ENCODE measurements around the gene SLC24A4.

SLC24A4 gene

DNA sequence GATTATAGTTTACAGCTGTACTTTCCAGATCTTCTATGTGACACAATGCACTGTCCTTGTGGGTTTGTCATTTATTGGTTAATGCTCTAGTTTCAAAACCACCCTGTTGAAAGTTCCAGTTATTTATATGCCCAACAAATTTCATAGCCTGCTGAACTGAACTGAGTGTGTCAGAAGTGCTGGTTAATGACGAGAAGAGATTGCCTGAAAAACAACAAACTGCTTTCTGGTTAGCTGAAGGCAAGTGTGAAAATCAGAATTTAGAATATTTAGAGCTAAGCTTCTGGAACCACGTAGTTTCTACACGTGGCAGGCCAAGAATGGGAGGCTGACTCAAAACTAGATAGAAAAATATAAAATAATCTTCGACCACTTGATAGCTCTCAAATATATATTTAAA is 171.5 kb downstream of the SLC24A4 start:
- Histone ChIP-seq H2BK5ac (ENCODE audit: low read length) (no peak overlapping the region), H3K4ac (ENCODE audit: low read length) (no peak overlapping the region), H3K36me3 (replicated peaks in 1 of 2; ENCODE audit: control insufficient read depth in 2 of 2, insufficient read depth in 2 of 2, low read length in 2 of 2) (no peaks in the 10 kb centered on the region), H3K9me3 (replicated peaks in 1 of 2; ENCODE audit: control insufficient read depth in 2 of 2, insufficient read depth in 1 of 2, low read depth in 1 of 2, low read length in 2 of 2) (no peaks in the 10 kb centered on the region), H2BK120ac (ENCODE audit: low read depth, low read length) (no peak overlapping the region), H2BK12ac (ENCODE audit: low read length) (no peak overlapping the region), H2BK15ac (ENCODE audit: low read length) (no peak overlapping the region), H3K23ac (ENCODE audit: low read depth, low read length, poor library complexity) (no peak overlapping the region), H3K14ac (ENCODE audit: low read length) (no peak overlapping the region), H3K4me2 (ENCODE audit: insufficient read depth, low read length, poor library complexity, severe bottlenecking) (no peak overlapping the region), H4K91ac (ENCODE audit: low read depth, low read length, poor library complexity) (no peak overlapping the region), H3K18ac (ENCODE audit: low read length) (no peak overlapping the region), H3K9ac (ENCODE audit: low read depth, low read length, poor library complexity) (no peak overlapping the region), H3K4me1 (ENCODE audit: control insufficient read depth in 2 of 2, insufficient read depth in 1 of 2, low read depth in 1 of 2, low read length in 2 of 2) (peaks cover 4 to 6% of the 10 kb centered on the region in 2 donors), H3K27ac (replicated peaks; ENCODE audit: low read length) (no peak overlapping the region), H3K79me1 (ENCODE audit: low read depth, low read length) (no peaks in the 10 kb centered on the region), H3K27me3 (ENCODE audit: control insufficient read depth in 3 of 3, insufficient read depth in 3 of 3, low read depth in 1 of 3, low read length in 3 of 3) (peaks cover 0 to 9% (median 0%) of the 10 kb centered on the region in 3 experiments), H3K4me3 (ENCODE audit: low read length in 2 of 2) (no peak overlapping the region), H4K8ac (ENCODE audit: low read depth, low read length) (no peak overlapping the region), H2AK5ac (ENCODE audit: low read depth, low read length) (no peak overlapping the region), H2AFZ (ENCODE audit: low read length) (no peak overlapping the region)
- no peak for DNase-seq (ENCODE audit: low spot score)
- no CpG with 5 or more reads among the region's 4 CpGs for WGBS, 2 donors (ENCODE audit: extremely low coverage in 2 of 2, insufficient read length in 2 of 2, insufficient replicate concordance in 1 of 2)

DNA sequence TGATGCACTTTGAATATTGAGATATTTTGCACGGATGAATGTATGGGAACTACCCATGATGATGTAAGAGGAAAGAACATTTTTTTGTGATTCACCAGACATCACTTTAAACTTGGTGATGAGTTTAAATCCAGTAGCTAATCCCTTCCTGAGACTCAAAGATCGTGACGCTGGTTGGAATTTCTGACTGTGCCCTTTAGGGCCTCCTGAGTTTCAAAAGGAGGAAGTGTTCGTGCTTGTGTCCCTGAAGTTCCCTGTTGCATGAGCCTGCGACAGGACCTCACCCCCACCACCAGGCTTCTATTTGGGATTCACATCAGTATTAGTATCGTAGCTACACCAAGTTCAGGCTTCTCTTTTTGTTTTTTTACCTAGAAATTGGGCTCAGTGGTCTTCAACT is 172.1 kb downstream of the SLC24A4 start:
- Histone ChIP-seq H3K9ac (ENCODE audit: low read depth, low read length, poor library complexity) (no peak overlapping the region), H4K91ac (ENCODE audit: low read depth, low read length, poor library complexity) (no peak overlapping the region), H3K27ac (replicated peaks; ENCODE audit: low read length) (no peak overlapping the region), H3K18ac (ENCODE audit: low read length) (no peak overlapping the region), H2BK5ac (ENCODE audit: low read length) (no peak overlapping the region), H3K14ac (ENCODE audit: low read length) (no peak overlapping the region), H2AFZ (ENCODE audit: low read length) (no peak overlapping the region), H2BK120ac (ENCODE audit: low read depth, low read length) (no peak overlapping the region), H2BK12ac (ENCODE audit: low read length) (no peak overlapping the region), H3K23ac (ENCODE audit: low read depth, low read length, poor library complexity) (no peak overlapping the region), H3K79me1 (ENCODE audit: low read depth, low read length) (no peaks in the 10 kb centered on the region), H2AK5ac (ENCODE audit: low read depth, low read length) (no peak overlapping the region), H3K4me1 (ENCODE audit: control insufficient read depth in 2 of 2, insufficient read depth in 1 of 2, low read depth in 1 of 2, low read length in 2 of 2) (peaks cover 4 to 6% of the 10 kb centered on the region in 2 donors), H3K4ac (ENCODE audit: low read length) (no peak overlapping the region), H3K4me2 (ENCODE audit: insufficient read depth, low read length, poor library complexity, severe bottlenecking) (no peak overlapping the region), H3K9me3 (replicated peaks in 1 of 2; ENCODE audit: control insufficient read depth in 2 of 2, insufficient read depth in 1 of 2, low read depth in 1 of 2, low read length in 2 of 2) (no peaks in the 10 kb centered on the region), H3K27me3 (ENCODE audit: control insufficient read depth in 3 of 3, insufficient read depth in 3 of 3, low read depth in 1 of 3, low read length in 3 of 3) (peaks cover 0 to 9% (median 0%) of the 10 kb centered on the region in 3 experiments), H2BK15ac (ENCODE audit: low read length) (no peak overlapping the region), H3K4me3 (ENCODE audit: low read length in 2 of 2) (no peak overlapping the region), H3K36me3 (replicated peaks in 1 of 2; ENCODE audit: control insufficient read depth in 2 of 2, insufficient read depth in 2 of 2, low read length in 2 of 2) (no peaks in the 10 kb centered on the region), H4K8ac (ENCODE audit: low read depth, low read length) (no peak overlapping the region)
- no peak for DNase-seq (ENCODE audit: low spot score)
- WGBS, 2 donors (ENCODE audit: extremely low coverage in 2 of 2, insufficient read length in 2 of 2, insufficient replicate concordance in 1 of 2) = no CpG with 5 or more reads among the region's 6 CpGs

DNA sequence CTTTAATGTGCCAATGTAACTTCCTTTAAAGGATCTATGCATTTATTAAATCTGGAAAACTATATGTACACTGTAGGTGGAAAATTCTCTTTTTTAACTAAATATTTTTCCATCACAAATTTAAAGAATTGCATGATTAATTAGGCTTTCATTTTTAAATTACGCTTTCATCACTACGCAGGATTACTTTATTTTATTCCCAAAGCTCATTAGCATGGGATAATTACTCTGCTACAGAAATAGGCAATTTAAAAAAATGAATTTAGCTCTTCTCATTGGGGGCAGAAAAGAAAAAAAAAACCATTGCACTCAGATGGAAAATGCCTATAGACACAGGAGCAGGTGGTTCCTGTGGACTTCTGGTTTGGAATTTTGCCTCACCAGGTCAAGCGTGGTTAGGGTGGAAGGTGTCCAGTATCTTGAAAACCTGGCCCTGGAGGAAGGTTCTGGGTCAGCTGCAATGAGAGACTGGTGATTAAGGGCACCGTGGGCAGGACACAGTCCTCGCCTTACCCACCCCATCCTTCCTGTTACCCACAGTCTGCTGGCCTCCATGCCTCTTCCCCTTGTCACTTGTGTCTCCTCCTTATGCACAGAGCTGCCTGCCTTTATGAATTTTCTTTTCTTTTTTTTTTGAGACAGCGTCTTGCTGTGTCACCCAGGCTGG is 173.4 kb downstream of the SLC24A4 start:
- peak overlapping the region in 1 of 2 donors; percentile 55 for H3K4me3 ChIP-seq (ENCODE audit: low read length in 2 of 2)
- no peaks in the 10 kb centered on the region for H3K79me1 ChIP-seq (ENCODE audit: low read depth, low read length)
- WGBS, 2 donors (ENCODE audit: extremely low coverage in 2 of 2, insufficient read length in 2 of 2, insufficient replicate concordance in 1 of 2) = no CpG with 5 or more reads among the region's 6 CpGs
- H3K4me2 ChIP-seq (ENCODE audit: insufficient read depth, low read length, poor library complexity, severe bottlenecking) = no peak overlapping the region
- no peaks in the 10 kb centered on the region for H3K9me3 ChIP-seq (replicated peaks in 1 of 2; ENCODE audit: control insufficient read depth in 2 of 2, insufficient read depth in 1 of 2, low read depth in 1 of 2, low read length in 2 of 2)
- no peak overlapping the region for H2AFZ ChIP-seq (ENCODE audit: low read length)
- H4K8ac ChIP-seq (ENCODE audit: low read depth, low read length) = no peak overlapping the region
- no peak overlapping the region for H2BK5ac ChIP-seq (ENCODE audit: low read length)
- H4K91ac ChIP-seq (ENCODE audit: low read depth, low read length, poor library complexity) = no peak overlapping the region
- peaks cover 4 to 10% of the 10 kb centered on the region in 2 donors for H3K4me1 ChIP-seq (ENCODE audit: control insufficient read depth in 2 of 2, insufficient read depth in 1 of 2, low read depth in 1 of 2, low read length in 2 of 2)
- no peak overlapping the region for H3K9ac ChIP-seq (ENCODE audit: low read depth, low read length, poor library complexity)
- H3K4ac ChIP-seq (ENCODE audit: low read length) = no peak overlapping the region
- peaks cover 0 to 5% (median 0%) of the 10 kb centered on the region in 3 experiments for H3K27me3 ChIP-seq (ENCODE audit: control insufficient read depth in 3 of 3, insufficient read depth in 3 of 3, low read depth in 1 of 3, low read length in 3 of 3)
- no peak overlapping the region for H2BK120ac ChIP-seq (ENCODE audit: low read depth, low read length)
- no peak overlapping the region for H2BK12ac ChIP-seq (ENCODE audit: low read length)
- no peak overlapping the region for H3K14ac ChIP-seq (ENCODE audit: low read length)
- no peak overlapping the region for H3K23ac ChIP-seq (ENCODE audit: low read depth, low read length, poor library complexity)
- H2BK15ac ChIP-seq (ENCODE audit: low read length) = no peak overlapping the region
- H3K36me3 ChIP-seq (replicated peaks in 1 of 2; ENCODE audit: control insufficient read depth in 2 of 2, insufficient read depth in 2 of 2, low read length in 2 of 2) = no peaks in the 10 kb centered on the region
- H2AK5ac ChIP-seq (ENCODE audit: low read depth, low read length) = no peak overlapping the region
- H3K18ac ChIP-seq (ENCODE audit: low read length) = no peak overlapping the region
- no peak for DNase-seq (ENCODE audit: low spot score)
- no peak overlapping the region for H3K27ac ChIP-seq (replicated peaks; ENCODE audit: low read length)

DNA sequence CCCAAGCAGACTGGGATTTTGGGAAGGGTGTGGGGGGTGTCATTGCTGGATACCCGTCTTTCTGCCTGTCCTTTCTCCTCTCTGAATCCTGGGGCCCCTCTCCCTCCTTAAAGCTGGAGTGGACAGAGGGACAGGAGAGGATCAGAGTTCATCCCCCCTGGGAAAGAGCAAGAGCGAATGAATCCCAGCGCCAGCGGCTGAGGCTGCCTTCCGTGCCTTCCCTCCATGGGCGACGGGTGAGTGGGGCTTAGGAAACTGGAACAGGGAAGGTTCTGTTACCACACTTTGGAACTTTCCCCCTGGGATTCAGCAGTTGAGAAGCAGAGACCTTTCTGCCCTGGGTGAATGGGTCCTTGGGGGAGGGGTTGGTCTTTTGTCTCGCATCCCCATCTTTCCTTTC is 174.4 kb downstream of the SLC24A4 start:
- Histone ChIP-seq H2AK5ac (ENCODE audit: low read depth, low read length) (no peak overlapping the region), H3K27ac (replicated peaks; ENCODE audit: low read length) (no peak overlapping the region), H4K8ac (ENCODE audit: low read depth, low read length) (no peak overlapping the region), H3K23ac (ENCODE audit: low read depth, low read length, poor library complexity) (no peak overlapping the region), H3K4me1 (ENCODE audit: control insufficient read depth in 2 of 2, insufficient read depth in 1 of 2, low read depth in 1 of 2, low read length in 2 of 2) (peaks cover 4 to 10% of the 10 kb centered on the region in 2 donors), H3K4me2 (ENCODE audit: insufficient read depth, low read length, poor library complexity, severe bottlenecking) (no peak overlapping the region), H2BK15ac (ENCODE audit: low read length) (no peak overlapping the region), H2AFZ (ENCODE audit: low read length) (peak overlapping the region; percentile 51), H3K9ac (ENCODE audit: low read depth, low read length, poor library complexity) (no peak overlapping the region), H3K79me1 (ENCODE audit: low read depth, low read length) (no peaks in the 10 kb centered on the region), H2BK120ac (ENCODE audit: low read depth, low read length) (no peak overlapping the region), H3K14ac (ENCODE audit: low read length) (no peak overlapping the region), H3K27me3 (ENCODE audit: control insufficient read depth in 3 of 3, insufficient read depth in 3 of 3, low read depth in 1 of 3, low read length in 3 of 3) (peaks cover 0 to 4% (median 0%) of the 10 kb centered on the region in 3 experiments), H3K9me3 (replicated peaks in 1 of 2; ENCODE audit: control insufficient read depth in 2 of 2, insufficient read depth in 1 of 2, low read depth in 1 of 2, low read length in 2 of 2) (no peaks in the 10 kb centered on the region), H2BK12ac (ENCODE audit: low read length) (no peak overlapping the region), H3K18ac (ENCODE audit: low read length) (peak overlapping the region; percentile 71), H3K4ac (ENCODE audit: low read length) (no peak overlapping the region), H4K91ac (ENCODE audit: low read depth, low read length, poor library complexity) (no peak overlapping the region), H2BK5ac (ENCODE audit: low read length) (no peak overlapping the region), H3K36me3 (replicated peaks in 1 of 2; ENCODE audit: control insufficient read depth in 2 of 2, insufficient read depth in 2 of 2, low read length in 2 of 2) (no peaks in the 10 kb centered on the region), H3K4me3 (ENCODE audit: low read length in 2 of 2) (no peak overlapping the region)
- no CpG with 5 or more reads among the region's 8 CpGs for WGBS, 2 donors (ENCODE audit: extremely low coverage in 2 of 2, insufficient read length in 2 of 2, insufficient replicate concordance in 1 of 2)
- DNase-seq (ENCODE audit: low spot score) = no peak
